Caco-2 (cell line): Measurements from ENCODE around the gene LRIG1. TPM values are rescaled to one million over a fixed set of nuclear protein-coding genes. Genes with fewer than 3 reads are reported as not detected.
A peak's percentile ranks its signal among the peaks of the same experiment; 100 is the strongest.

Experiments used
- BruUV-seq: library from RNA; stranded (reverse); fragments of 400-500 nt; replicated peaks from 2 replicates; lab custom pipeline; 2021; lab: Mats Ljungman, UMichigan
- CTCF ChIA-PET: fragments of 300-600 bp; sonication (Branson Sonifier 250); formaldehyde crosslinking; loops from one replicate; lab custom pipeline; 2022; ENCODE audit warnings: antibody characterized with exemption; lab: Charles Lee
- POLR2A ChIA-PET: fragments of 300-600 bp; sonication (Branson Sonifier 250); formaldehyde crosslinking; loops from one replicate; lab custom pipeline; 2022; ENCODE audit warnings: antibody characterized with exemption; lab: Charles Lee
- DNase-seq, 2 experiments: peaks; one replicate each; pipeline versions ENCODE4 v3.0.0 to v3.0.0-alpha.2; 2020 to 2022
- H3K27me3 ChIP-seq: replicated peaks from 2 replicates; pipeline ENCODE4 v1.6.0; 2011; ENCODE audit warnings: low read length; ENCODE audit not compliant: control insufficient read depth, insufficient read depth
- H3K36me3 ChIP-seq: 2 replicates; pipeline ENCODE4 v1.5.1; 2011; ENCODE audit warnings: low read length; ENCODE audit not compliant: control insufficient read depth, insufficient read depth
- H3K4me1 ChIP-seq: fragments of 250-450 bp; sonication (Bioruptor Pico); 2 replicates; pipeline ENCODE4 v1.5.1; 2020; ENCODE audit warnings: mild to moderate bottlenecking
- H3K4me3 ChIP-seq: 2 replicates; pipeline ENCODE4 v1.5.1; 2011; ENCODE audit warnings: low read depth, mild to moderate bottlenecking, control low read depth, low read length
- H3K9me3 ChIP-seq: fragments of 250-450 bp; sonication (Bioruptor Pico); 2 replicates; pipeline ENCODE4 v1.5.1; 2020; ENCODE audit warnings: mild to moderate bottlenecking, moderate library complexity
- H3K27ac Mint-ChIP-seq: one replicate; pipeline ENCODE4 v1.8.0; 2022; ENCODE audit warnings: mixed read lengths; ENCODE audit not compliant: unreplicated experiment
- H3K27me3 Mint-ChIP-seq: one replicate; pipeline ENCODE4 v1.8.0; 2022; ENCODE audit warnings: mixed read lengths; ENCODE audit not compliant: insufficient read depth, unreplicated experiment
- H3K36me3 Mint-ChIP-seq: one replicate; pipeline ENCODE4 v1.8.0; 2022; ENCODE audit warnings: mild to moderate bottlenecking, mixed read lengths; ENCODE audit not compliant: insufficient read depth, unreplicated experiment
- H3K4me1 Mint-ChIP-seq: one replicate; pipeline ENCODE4 v1.8.0; 2022; ENCODE audit warnings: low read depth, mixed read lengths; ENCODE audit not compliant: unreplicated experiment
- H3K4me3 Mint-ChIP-seq: one replicate; pipeline ENCODE4 v1.8.0; 2022; ENCODE audit warnings: mild to moderate bottlenecking, moderate library complexity, mixed read lengths; ENCODE audit not compliant: unreplicated experiment
- H3K9me3 Mint-ChIP-seq: one replicate; pipeline ENCODE4 v1.8.0; 2022; ENCODE audit warnings: mixed read lengths; ENCODE audit not compliant: unreplicated experiment
- intact Hi-C: fragments of 100-400 bp; cut with micrococcal nuclease; formaldehyde crosslinking; loops from one replicate; pipeline ENCODE4 v1.10.0; 2022; ENCODE audit not compliant: unreplicated experiment
- total RNA-seq: library from RNA; stranded (reverse); gene quantifications from 2 replicates; pipeline ENCODE4 v1.2.3, GENCODE V29; 2022
- TF ChIP-seq, protein P1 (sequence below), 2 experiments: fragments of 200-600 bp in 1 of 2; IDR thresholded peaks; 1 replicate in 1 of 2; 2 replicates in 1 of 2; pipeline versions ENCODE4 v1.5.1 to v1.8.0; 2011 to 2022; ENCODE audit warnings: antibody characterized with exemption in 1 of 2, control low read depth in 1 of 2, inconsistent platforms in 1 of 2, low read depth in 1 of 2, low read length in 1 of 2, mild to moderate bottlenecking in 1 of 2, moderate library complexity in 1 of 2; ENCODE audit not compliant: insufficient read depth in 1 of 2, severe bottlenecking in 1 of 2, unreplicated experiment in 1 of 2

LRIG1 gene
- total RNA-seq, 1 experiment from 2014 or later, result 43.4 TPM

DNA sequence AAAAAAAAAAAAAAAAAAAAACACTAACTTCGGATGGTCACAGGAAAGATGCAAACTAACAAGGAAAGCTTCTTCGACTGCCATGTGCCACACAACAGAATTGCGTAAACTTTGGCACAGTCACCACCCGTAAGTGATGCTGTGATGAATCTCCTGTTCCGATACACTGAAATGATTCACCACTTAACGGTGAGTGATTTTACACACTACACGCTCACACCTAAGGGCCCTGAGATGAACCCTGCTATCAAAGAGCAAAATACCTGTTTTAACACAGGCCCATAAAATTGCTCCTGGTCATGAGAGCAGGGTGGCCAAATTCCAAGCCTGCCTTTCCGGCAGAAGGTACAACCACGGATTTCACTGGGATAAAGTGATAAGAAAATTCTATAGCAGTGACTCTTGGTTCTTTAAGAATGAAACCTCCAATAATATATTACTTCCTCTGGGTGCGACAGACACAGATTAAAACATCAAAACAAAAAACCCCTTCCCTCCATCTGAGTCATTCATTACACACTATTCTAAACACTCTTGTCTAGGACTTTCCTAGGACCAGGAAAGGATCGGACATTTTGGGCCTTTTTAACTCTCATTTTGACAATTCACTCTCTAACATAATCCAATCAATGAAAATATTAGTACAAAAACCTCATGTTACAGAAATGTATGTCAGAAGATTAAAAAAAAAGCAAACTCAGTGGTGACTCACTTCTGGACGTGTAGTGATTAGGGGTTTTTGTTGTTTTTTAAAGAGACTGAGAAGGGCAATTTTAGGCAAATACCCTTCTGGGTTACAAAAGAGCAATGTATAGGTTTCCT, 28.3 kb downstream of the LRIG1 start:
- H3K27me3 ChIP-seq, result no peaks in the 10 kb centered on the region
- Mint-ChIP-seq H3K4me3 (peak overlapping the region; percentile 59), H3K27ac (peak overlapping the region; percentile 92), H3K9me3 (no peaks in the 10 kb centered on the region), H3K4me1 (peaks cover 6% of the 10 kb centered on the region), H3K36me3 (no peaks in the 10 kb centered on the region), H3K27me3 (no peaks in the 10 kb centered on the region)
- no peaks in the 10 kb centered on the region for H3K9me3 ChIP-seq
- DNase-seq, result peak; percentile 47 to 72
- TF ChIP-seq, protein P1, sequence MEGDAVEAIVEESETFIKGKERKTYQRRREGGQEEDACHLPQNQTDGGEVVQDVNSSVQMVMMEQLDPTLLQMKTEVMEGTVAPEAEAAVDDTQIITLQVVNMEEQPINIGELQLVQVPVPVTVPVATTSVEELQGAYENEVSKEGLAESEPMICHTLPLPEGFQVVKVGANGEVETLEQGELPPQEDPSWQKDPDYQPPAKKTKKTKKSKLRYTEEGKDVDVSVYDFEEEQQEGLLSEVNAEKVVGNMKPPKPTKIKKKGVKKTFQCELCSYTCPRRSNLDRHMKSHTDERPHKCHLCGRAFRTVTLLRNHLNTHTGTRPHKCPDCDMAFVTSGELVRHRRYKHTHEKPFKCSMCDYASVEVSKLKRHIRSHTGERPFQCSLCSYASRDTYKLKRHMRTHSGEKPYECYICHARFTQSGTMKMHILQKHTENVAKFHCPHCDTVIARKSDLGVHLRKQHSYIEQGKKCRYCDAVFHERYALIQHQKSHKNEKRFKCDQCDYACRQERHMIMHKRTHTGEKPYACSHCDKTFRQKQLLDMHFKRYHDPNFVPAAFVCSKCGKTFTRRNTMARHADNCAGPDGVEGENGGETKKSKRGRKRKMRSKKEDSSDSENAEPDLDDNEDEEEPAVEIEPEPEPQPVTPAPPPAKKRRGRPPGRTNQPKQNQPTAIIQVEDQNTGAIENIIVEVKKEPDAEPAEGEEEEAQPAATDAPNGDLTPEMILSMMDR (IDR thresholded peaks at IDR 0.05; ENCODE audit: insufficient read depth in 1 of 2, low read depth in 1 of 2, low read length in 1 of 2, severe bottlenecking in 1 of 2, unreplicated experiment in 1 of 2), result no peak
- no peaks in the 10 kb centered on the region for H3K36me3 ChIP-seq
- POLR2A ChIA-PET, result no interaction called here
- intact Hi-C loops, result loop anchor here (1.0 kb wide), 1 partner anchor 9 kb away; no protein-coding TSS in a partner anchor
- CTCF ChIA-PET, result no interaction called here
- no TSS peak for BruUV-seq
- peaks cover 77% of the 10 kb centered on the region for H3K4me1 ChIP-seq
- no peak overlapping the region for H3K4me3 ChIP-seq

DNA sequence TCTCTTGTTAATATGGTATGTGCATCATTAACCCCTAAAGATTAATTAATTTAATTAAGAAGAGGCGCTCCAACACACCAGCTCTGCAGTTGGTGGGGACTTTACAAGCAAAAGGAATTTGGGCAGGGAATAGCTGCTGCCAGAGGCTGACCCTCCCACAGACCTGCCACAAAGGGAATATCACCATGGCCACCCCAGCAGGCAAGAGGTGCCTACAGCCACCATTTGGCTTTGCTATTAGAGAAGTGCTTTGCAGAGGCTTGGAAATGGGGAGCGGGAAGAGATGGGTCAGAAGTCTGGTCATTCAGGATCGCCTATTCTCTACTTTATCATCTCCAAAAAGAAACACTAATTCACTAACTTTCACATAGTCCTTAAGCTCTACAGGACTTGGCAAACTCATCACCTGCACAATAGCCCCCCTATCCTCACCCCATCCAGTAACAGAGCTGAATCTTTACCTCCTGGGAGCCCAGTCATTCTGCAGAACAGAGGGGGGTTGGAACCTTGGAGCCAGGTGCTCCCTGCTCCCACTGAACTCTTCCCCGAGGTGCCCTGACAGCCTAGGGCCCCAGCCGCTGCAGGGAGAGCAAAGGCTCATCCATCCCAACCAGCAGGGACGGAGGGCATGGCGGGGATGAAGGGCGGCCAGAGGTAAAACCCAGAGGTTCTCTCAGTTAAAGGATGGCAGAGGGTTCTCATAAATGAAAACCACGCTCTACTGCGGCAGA, 29.7 kb downstream of the LRIG1 start:
- no peaks in the 10 kb centered on the region for H3K9me3 Mint-ChIP-seq
- BruUV-seq, result no TSS peak
- POLR2A ChIA-PET, result no interaction called here
- TF ChIP-seq, protein P1 (IDR thresholded peaks at IDR 0.05; ENCODE audit: insufficient read depth in 1 of 2, low read depth in 1 of 2, low read length in 1 of 2, severe bottlenecking in 1 of 2, unreplicated experiment in 1 of 2), result no peak
- H3K36me3 ChIP-seq, result no peaks in the 10 kb centered on the region
- H3K9me3 ChIP-seq, result no peaks in the 10 kb centered on the region
- H3K4me1 ChIP-seq, result peaks cover 63% of the 10 kb centered on the region
- H3K27me3 ChIP-seq, result no peaks in the 10 kb centered on the region
- no peaks in the 10 kb centered on the region for H3K36me3 Mint-ChIP-seq
- H3K4me1 Mint-ChIP-seq, result peaks cover 6% of the 10 kb centered on the region
- H3K4me3 ChIP-seq, result no peak overlapping the region
- H3K27ac Mint-ChIP-seq, result peak overlapping the region; percentile 92
- no peaks in the 10 kb centered on the region for H3K27me3 Mint-ChIP-seq
- H3K4me3 Mint-ChIP-seq, result no peak overlapping the region
- intact Hi-C loops, result no loop called here
- DNase-seq, result no peak
- CTCF ChIA-PET, result no interaction called here

DNA sequence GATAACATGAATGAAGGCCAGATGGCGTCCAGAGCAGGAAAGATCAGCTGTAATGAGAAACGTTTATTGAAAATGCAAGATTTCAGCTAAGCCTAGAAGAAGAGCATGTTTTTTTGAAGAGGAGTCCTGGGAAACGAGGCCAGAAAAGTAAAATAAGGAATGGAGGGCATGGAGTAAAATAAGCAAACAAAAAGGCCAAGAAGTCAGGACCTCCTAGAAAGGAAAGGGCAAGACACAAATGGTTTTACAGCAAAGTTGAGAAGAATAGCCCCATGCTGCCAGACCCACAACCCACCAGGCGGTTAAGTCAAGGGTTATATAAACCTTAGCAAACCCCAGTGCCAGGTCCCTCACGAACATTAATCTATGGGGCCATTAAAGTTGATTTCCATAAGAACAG, 30.5 kb downstream of the LRIG1 start:
- no peaks in the 10 kb centered on the region for H3K36me3 Mint-ChIP-seq
- no TSS peak for BruUV-seq
- peak overlapping the region; percentile 39 for H3K27ac Mint-ChIP-seq
- Histone ChIP-seq H3K27me3 (no peaks in the 10 kb centered on the region), H3K4me3 (no peak overlapping the region), H3K9me3 (no peaks in the 10 kb centered on the region), H3K4me1 (peaks cover 54% of the 10 kb centered on the region), H3K36me3 (no peaks in the 10 kb centered on the region)
- no peak for DNase-seq
- no peaks in the 10 kb centered on the region for H3K9me3 Mint-ChIP-seq
- H3K4me3 Mint-ChIP-seq, result no peak overlapping the region
- POLR2A ChIA-PET, result no interaction called here
- TF ChIP-seq, protein P1 (IDR thresholded peaks at IDR 0.05; ENCODE audit: insufficient read depth in 1 of 2, low read depth in 1 of 2, low read length in 1 of 2, severe bottlenecking in 1 of 2, unreplicated experiment in 1 of 2), result no peak
- H3K4me1 Mint-ChIP-seq, result peaks cover 6% of the 10 kb centered on the region
- no peaks in the 10 kb centered on the region for H3K27me3 Mint-ChIP-seq
- CTCF ChIA-PET, result no interaction called here
- intact Hi-C loops, result no loop called here
